Cardiac muscle cell (in vitro differentiated cells and primary cell): ENCODE data around the gene DUOX2. TPM values are rescaled to one million over a fixed set of nuclear protein-coding genes. Genes with fewer than 3 reads are reported as not detected.

Experiments
- DNase-seq, 2 donors: peaks; one replicate each; pipeline versions ENCODE4 v3.0.0 to v3.0.0-alpha.2; 2010 to 2017; ENCODE audit warnings: low read depth in 1 of 2, low spot score in 1 of 2
- H3K27ac ChIP-seq: fragments of 200-600 bp; sonication (generic); 2 replicates; pipeline ENCODE4 v1.5.1; 2016
- H3K27me3 ChIP-seq: fragments of 200-600 bp; sonication (generic); 2 replicates; pipeline ENCODE4 v1.6.0; 2016; ENCODE audit warnings: control low read depth
- H3K36me3 ChIP-seq: fragments of 200-600 bp; sonication (generic); 2 replicates; pipeline ENCODE4 v1.5.1; 2016; ENCODE audit warnings: control low read depth
- H3K4me1 ChIP-seq: fragments of 200-600 bp; sonication (generic); 2 replicates; pipeline ENCODE4 v1.8.1; 2017; ENCODE audit warnings: low read depth, mild to moderate bottlenecking, mixed run types
- H3K4me3 ChIP-seq: fragments of 200-600 bp; sonication (generic); 2 replicates; pipeline ENCODE4 v1.5.1; 2016; ENCODE audit warnings: mild to moderate bottlenecking
- H3K9me3 ChIP-seq: fragments of 200-600 bp; sonication (generic); 2 replicates; pipeline ENCODE4 v1.5.1; 2017; ENCODE audit warnings: low read depth, mild to moderate bottlenecking, control low read depth
- CTCF ChIP-seq: IDR thresholded peaks from 2 replicates; pipeline ENCODE4 v1.5.1; 2012; ENCODE audit warnings: low read depth, mild to moderate bottlenecking, low read length
- polyA plus RNA-seq: library from polyadenylated mRNA; unstranded; fragments of >200 nt; fragmentation: Nextera tagmentation; extraction: Ambion mirVana; gene quantifications from 2 replicates; pipeline ENCODE4 v1.2.1, GENCODE V29; 2016
- total RNA-seq: library from RNA; depleted of rRNA; stranded (reverse); fragments of >200 nt; gene quantifications from 2 replicates; pipeline ENCODE4 v1.2.3, GENCODE V29; 2016

DUOX2 gene
- total and polyA plus RNA-seq, 2 experiments from 2014 or later: 0.18 to 0.54 TPM

GRCh38 chr15:45113380-45113990 lies 487 bp downstream of the DUOX2 start:
- no peak overlapping the region for H3K4me3 ChIP-seq

GRCh38 chr15:45112591-45113379 lies 1.2 kb downstream of the DUOX2 start:
- DNase-seq: peak in 1 of 2 donors; percentile 28
- H3K4me1 ChIP-seq: peaks cover 4% of the 10 kb centered on the region
- no peak for TF ChIP-seq CTCF

More at GRCh38 chr15:45113380-45113990, 487 bp downstream of the DUOX2 start:
- Histone ChIP-seq H3K36me3 (no peaks in the 10 kb centered on the region), H3K27me3 (peaks cover 93% of the 10 kb centered on the region), H3K9me3 (no peaks in the 10 kb centered on the region), H3K27ac (no peak overlapping the region), H3K4me1 (peaks cover 4% of the 10 kb centered on the region)
- DNase-seq: no peak
- TF ChIP-seq CTCF: no peak

GRCh38 chr15:45112143-45112590 lies 1.8 kb downstream of the DUOX2 start:
- Histone ChIP-seq H3K27me3 (peaks cover 95% of the 10 kb centered on the region), H3K27ac (no peak overlapping the region), H3K36me3 (no peaks in the 10 kb centered on the region), H3K9me3 (no peaks in the 10 kb centered on the region), H3K4me3 (peak overlapping the region; percentile 5), H3K4me1 (peaks cover 4% of the 10 kb centered on the region)
- no peak for DNase-seq
- TF ChIP-seq CTCF: no peak

More at GRCh38 chr15:45112591-45113379, 1.2 kb downstream of the DUOX2 start:
- H3K9me3 ChIP-seq: no peaks in the 10 kb centered on the region
- no peak overlapping the region for H3K27ac ChIP-seq
- peak overlapping the region; percentile 5 for H3K4me3 ChIP-seq
- H3K27me3 ChIP-seq: peaks cover 98% of the 10 kb centered on the region
- no peaks in the 10 kb centered on the region for H3K36me3 ChIP-seq

- Histone ChIP-seq H3K27me3 (peaks cover 95% of the 10 kb centered on the region), H3K4me1 (peaks cover 4% of the 10 kb centered on the region), H3K9me3 (no peaks in the 10 kb centered on the region), H3K4me3 (no peak overlapping the region), H3K27ac (no peak overlapping the region), H3K36me3 (no peaks in the 10 kb centered on the region)
- no peak for TF ChIP-seq CTCF
- no peak for DNase-seq
Observed at GRCh38 chr15:45111390-45112142, 2.4 kb downstream of the DUOX2 start.

GRCh38 chr15:45110256-45110820 lies 3.6 kb downstream of the DUOX2 start:
- no peak for TF ChIP-seq CTCF
- Histone ChIP-seq H3K27ac (no peak overlapping the region), H3K36me3 (no peaks in the 10 kb centered on the region), H3K27me3 (peaks cover 95% of the 10 kb centered on the region), H3K4me1 (peaks cover 4% of the 10 kb centered on the region), H3K9me3 (no peaks in the 10 kb centered on the region), H3K4me3 (no peak overlapping the region)
- no peak for DNase-seq
